Sciatic nerve (tissue), 2 donors: Measurements from ENCODE around the gene FUT3. TPM values are rescaled to one million over a fixed set of nuclear protein-coding genes. Genes with fewer than 3 reads are reported as not detected.
"Not testable (repeated sequence)": the region's sequence is repeated elsewhere in the genome, so short reads cannot be mapped to it uniquely, and the experiment has no call there.

Source experiments
- ATAC-seq: fragments of 200-7000 bp; cut with Tn5 transposase; one replicate; pipeline ENCODE4 v1.9.1; 2020; ENCODE audit warnings: mild to moderate bottlenecking, moderate library complexity
- DNase-seq: peaks from one replicate; pipeline ENCODE4 v3.0.0-alpha.2; 2020; ENCODE audit warnings: low spot score
- intact Hi-C: fragments of 100-400 bp; cut with DNase I; formaldehyde crosslinking; loops from one replicate; pipeline ENCODE4 v1.14.2; 2022
- total RNA-seq: library from RNA; stranded (reverse); fragmentation: NEBNext Ultra II Directional; extraction: Animal tissue kit (Norgen Biotek cat#: 25700); gene quantifications from one replicate; pipeline ENCODE4 v1.2.1, GENCODE V29; 2021
- donor health status: DM: no; HTN: no; CAD: no.
- donor health status: DM: no; HTN: no; CAD: no.

Gene FUT3
- total RNA-seq, 1 donor from 2014 or later: not detected

GRCh38 chr19:5883157-5883873 lies 32.1 kb upstream of the FUT3 start:
- intact Hi-C loops: not testable (repeated sequence)

GRCh38 chr19:5882421-5882968 lies 31.2 kb upstream of the FUT3 start:
- DNase-seq (no peak), ATAC-seq (no peak)
- intact Hi-C loops: no loop called here

More at GRCh38 chr19:5883157-5883873, 32.1 kb upstream of the FUT3 start:
- DNase-seq, ATAC-seq: not testable (repeated sequence)

GRCh38 chr19:5881543-5882299 lies 30.5 kb upstream of the FUT3 start:
- intact Hi-C loops: no loop called here
- no peak for DNase-seq
- no peak for ATAC-seq

GRCh38 chr19:5880604-5881078 lies 29.4 kb upstream of the FUT3 start:
- intact Hi-C loops: no loop called here
- DNase-seq (no peak), ATAC-seq (peak; percentile 20)

DNA sequence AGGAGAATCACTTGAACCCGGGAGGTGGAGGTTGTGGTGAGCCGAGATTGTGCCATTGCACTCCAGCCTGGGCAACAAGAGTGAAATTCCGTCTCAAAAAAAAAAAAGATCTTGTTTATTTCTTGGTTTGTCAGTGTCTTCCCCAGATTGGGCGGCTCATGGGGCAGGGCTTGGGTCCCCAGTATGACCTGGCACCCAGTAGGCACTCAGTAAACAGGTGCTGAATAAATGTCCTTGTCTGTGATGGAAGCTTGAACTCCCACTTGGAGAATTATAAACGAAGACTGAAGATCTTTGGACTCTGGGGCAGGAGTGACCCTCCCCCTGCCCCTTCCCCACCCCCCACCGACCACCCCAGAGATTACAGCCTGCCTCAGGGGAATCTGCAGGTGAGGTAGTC lies 28.9 kb upstream of the FUT3 start:
- intact Hi-C loops: no loop called here
- no peak for ATAC-seq
- DNase-seq: no peak

GRCh38 chr19:5877882-5878281 lies 26.6 kb upstream of the FUT3 start:
- DNase-seq (no peak), ATAC-seq (no peak)
- intact Hi-C loops: no loop called here

DNA sequence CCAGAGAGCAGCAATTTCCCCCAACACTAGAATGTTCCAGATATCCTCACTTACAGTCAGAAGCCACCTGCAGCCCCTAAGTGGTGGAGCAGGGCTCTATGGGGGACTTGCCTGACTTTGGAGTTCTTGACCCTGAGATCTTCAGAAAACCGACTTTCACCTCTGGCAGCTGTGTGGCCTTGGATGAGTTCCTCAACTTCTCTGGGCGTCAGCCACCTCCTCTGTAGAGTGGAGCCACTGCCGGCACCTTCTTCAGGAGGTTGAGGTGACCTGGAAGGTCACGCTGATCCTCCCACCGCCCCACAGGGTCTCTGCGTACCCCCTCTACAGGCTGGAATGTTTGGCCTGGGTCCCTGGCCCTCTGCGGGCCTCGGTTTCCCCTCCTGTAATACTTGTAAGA lies 26.2 kb upstream of the FUT3 start:
- DNase-seq (no peak), ATAC-seq (no peak)
- intact Hi-C loops: no loop called here

GRCh38 chr19:5874496-5874895 lies 23.2 kb upstream of the FUT3 start:
- ATAC-seq, intact Hi-C loops, DNase-seq: not testable (repeated sequence)

DNA sequence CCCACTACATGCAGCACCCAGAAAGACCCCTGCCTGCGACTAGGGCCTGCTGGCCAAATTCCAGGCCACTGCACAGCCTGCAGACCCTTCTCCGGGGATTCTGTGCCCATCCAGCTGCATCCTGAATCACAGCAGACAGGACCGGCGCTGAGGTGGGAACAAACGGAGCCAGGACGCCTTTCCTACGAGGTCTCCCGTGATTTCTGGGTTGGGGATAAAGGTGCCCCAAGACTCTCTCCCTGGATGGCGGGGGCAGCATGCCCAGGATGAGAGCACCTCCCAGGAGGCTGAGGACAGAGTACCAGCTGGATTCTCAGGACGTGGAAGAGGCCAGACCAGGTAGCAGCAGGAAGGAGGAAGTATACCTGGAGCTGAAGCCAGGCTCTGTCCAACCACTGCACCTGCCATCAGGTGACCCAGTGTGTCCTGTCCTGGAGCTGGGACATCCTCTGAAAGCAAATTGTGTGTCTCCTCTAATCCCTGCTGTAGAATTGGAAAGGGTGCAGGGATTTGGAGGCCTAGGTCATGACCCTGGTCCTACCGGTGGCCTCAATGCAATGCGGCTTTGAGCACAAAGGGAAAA lies 22.5 kb upstream of the FUT3 start:
- intact Hi-C loops: no loop called here
- no peak for ATAC-seq
- no peak for DNase-seq

DNA sequence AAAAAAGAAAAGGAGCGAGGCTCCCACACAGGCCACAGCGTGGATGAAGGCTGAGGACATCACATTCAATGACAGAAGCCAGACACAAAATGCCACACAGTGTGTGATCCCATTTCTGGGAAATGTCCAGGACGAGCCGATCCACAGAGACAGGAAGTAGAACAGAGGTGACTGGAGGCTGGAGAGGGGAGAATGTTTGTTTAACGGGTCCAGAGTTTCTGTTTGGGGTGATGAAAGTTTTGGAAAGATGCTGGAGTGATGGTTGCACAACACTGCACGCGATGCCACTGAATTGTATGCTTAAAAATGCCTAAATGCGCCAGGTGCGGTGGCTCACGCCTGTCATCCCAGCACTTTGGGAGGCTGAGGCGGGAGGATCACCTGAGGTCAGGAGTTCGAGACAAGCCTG lies 19.7 kb upstream of the FUT3 start:
- DNase-seq: no peak
- intact Hi-C loops: no loop called here
- ATAC-seq: no peak

DNA sequence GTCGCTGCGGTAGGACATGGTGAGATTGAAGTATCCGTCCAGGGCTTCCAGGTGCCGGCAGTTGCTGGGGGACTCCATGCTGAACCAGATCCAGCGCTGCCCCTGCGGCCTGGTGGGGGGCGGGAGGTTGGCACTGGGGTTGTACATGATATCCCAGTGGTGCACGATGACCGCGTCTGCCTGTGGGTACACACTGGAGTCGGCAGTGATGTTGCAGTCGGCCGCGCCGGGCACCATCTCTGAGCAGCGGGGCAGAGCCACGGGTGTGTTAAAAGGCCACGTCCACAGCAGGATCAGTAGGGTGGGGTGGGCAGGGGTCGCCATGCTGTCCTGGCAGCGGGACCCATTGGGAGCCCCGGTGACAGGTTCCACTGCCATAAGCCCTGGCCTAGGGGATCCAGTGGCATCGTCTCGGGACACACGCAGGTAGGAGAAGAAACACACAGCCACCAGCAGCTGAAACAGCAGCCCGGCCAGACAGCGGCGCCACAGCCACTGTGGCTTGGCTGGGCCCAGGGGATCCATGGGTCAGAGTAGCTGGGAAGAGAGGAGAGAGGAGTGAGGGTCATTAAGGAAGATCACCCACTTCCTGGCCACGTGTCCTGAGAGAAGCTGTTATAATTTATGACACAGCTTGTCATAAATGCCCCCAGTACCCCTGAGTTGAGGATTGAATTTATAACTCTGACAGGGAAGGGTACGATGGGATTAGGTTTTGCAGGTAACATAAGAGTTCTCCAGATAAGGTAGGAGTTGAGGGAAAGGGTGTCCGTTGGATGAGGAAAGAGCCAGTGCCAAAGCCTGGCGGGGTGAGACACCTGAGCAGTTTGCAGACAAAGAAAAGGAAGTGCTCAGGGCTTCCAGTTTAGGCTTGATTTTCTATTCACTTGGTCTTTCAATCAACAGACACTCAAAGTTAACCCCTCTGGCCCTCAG lies 16.2 kb upstream of the FUT3 start:
- DNase-seq (no peak), ATAC-seq (no peak)
- intact Hi-C loops: no loop called here

DNA sequence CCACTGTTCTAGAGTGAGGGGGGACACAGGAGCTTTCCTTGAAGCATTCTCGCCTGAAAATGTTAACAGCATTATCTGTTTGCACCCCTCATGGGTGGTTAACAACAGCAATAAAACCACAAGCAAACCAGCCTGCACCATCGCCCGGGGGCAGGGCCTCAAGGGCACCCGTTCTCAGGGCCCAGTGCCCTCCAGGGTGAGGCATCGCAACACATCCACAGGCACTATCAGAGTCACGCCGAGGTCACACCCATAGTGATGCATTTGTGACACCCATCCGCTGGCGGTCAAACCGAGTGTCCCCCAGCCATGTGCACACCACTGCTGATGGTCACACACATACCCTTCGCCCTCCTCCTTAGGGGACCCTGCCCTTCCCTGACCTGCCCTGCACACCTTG lies 14.5 kb upstream of the FUT3 start:
- DNase-seq (no peak), ATAC-seq (no peak)
- intact Hi-C loops: no loop called here

DNA sequence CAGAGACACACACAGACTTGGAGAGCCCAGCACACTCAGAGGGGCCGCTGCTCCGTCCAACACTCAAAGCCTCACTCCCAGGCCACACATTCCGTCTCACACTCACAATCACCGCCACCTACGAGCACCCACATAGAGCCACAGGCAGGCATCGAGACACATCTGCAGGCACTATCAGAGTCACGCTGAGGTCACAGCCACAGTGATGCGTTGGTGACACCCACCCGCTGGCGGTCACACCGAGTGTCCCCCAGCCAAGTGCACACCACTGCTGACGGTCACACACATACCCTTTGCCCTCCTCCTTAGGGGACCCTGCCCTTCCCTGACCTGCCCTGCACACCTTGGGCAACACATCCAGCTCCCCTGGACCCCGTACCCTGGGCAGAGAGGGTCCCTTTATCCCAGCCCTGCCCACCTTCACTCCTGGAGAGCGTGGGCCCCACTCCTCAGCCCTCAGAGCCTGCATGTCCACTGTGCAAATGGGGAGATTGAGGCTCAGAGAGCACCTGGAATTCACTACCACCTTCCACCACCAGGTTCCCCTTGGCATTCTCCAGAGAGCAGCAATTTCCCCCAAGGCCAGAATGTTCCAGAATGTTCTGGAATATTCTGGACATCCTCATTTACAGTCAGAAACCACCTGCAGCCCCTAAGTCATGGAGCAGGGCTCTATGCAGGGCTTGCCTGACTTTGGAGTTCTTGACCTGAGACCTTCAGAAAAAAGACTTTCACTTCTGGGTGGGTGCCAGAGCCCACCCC lies 13.7 kb upstream of the FUT3 start:
- intact Hi-C loops: no loop called here
- ATAC-seq (no peak), DNase-seq (no peak)

GRCh38 chr19:5864013-5864720 lies 12.9 kb upstream of the FUT3 start:
- ATAC-seq (no peak), DNase-seq (no peak)
- intact Hi-C loops: no loop called here

DNA sequence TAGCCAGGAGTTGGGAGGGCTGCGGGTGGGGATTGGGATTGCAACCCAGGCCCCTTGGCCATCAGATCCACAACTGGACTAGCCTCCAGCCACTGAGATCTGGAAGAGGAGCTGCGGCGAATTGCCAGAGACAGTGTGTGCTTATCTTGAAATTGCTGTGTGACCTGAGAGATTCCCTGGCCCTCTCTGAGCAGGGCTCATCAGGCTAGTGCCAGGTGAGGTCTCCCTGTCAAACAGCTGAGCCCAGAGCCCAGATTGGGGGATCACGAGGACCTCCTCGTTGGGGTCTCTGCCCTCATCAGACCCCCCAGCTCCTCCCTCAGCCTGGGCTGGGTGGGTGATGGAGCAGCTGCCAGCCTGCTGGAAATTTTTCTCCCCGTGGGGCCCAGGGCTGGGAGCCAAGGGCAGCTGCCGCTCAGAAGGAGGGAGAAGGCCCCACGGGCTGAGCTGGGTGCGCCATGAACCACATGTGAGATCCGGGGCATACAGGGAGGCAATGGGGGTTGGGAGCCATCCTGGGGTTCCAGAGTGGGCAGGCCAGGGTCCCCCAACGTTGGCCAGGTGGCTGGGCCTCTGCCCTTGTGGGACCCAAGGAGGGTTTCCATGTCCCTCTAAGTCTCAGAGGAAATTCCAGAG lies 11.9 kb upstream of the FUT3 start:
- no peak for DNase-seq
- intact Hi-C loops: no loop called here
- no peak for ATAC-seq

DNA sequence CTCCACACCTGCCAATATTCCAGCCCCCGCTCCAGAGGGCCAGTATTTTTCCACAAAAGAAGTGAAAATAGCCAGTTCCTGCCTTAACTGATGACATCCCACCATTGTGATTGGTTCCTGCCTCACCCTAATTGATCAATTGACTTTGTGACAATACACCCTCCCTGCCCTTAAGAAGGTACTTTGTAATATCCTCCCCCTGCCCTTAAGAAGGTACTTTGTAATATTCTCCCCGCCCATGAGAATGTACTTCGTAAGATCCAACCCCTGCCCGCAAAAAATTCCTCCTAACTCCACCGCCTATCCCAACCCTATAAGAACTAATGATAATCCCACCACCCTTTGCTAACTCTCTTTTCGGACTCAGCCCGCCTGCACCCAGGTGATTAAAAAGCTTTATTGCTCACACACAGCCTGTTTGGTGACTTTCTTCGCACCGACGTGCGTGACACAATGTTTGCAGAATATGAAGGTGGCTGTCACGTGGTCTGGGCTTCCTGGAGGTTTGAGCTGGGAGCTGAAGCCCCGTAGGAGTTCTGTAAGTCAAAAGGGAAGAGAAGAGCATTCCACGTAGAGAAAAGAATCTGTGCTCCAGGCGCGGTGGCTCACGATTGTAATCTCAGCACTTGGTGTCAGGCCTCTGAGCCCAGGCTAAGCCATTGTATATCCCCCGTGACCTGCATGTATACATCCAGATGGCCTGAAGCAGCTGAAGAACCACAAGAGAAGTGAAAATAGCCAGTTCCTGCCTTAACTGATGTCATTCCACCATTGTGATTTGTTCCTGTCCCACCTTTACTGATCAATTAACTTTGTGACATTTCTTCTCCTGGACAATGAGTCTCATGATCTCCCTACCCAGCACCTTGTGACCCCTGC lies 6.2 kb upstream of the FUT3 start:
- no peak for ATAC-seq
- no peak for DNase-seq
- intact Hi-C loops: no loop called here
